ENCODE measurements around the gene DBN1. TPM values are rescaled to one million over a fixed set of nuclear protein-coding genes. Genes with fewer than 3 reads are reported as not detected.

DBN1 gene
- total and polyA plus RNA-seq, 9 of the 15 experiments (the other 6 are each of a cell fraction or from before 2014, with no cell fraction given), result 0.25 to 87.2 (median 27.9) TPM

GRCh38 chr5:177507165-177507564 is 33.7 kb upstream of the DBN1 start (continued):
- no peak for TF ChIP-seq ATF2 (CRISPR knock-in tag; IDR thresholded peaks at IDR 0.05)
- TF ChIP-seq NCOA4 (IDR thresholded peaks at IDR 0.05; ENCODE audit: partially characterized antibody), result no peak
- TF ChIP-seq HNRNPLL (IDR thresholded peaks at IDR 0.05; ENCODE audit: low read depth, low read length, poor library complexity, severe bottlenecking), result no peak
- no peak for TF ChIP-seq ZBED1 (IDR thresholded peaks at IDR 0.05)
- TF ChIP-seq ZBTB33 (CRISPR knock-in tag; IDR thresholded peaks at IDR 0.05), result peak; percentile 78
- no peak for TF ChIP-seq EP300 (IDR thresholded peaks at IDR 0.05; ENCODE audit: low read length)
- TF ChIP-seq SMARCA5 (IDR thresholded peaks at IDR 0.05), result peak; percentile 81
- TF ChIP-seq CBFA2T3 (IDR thresholded peaks at IDR 0.05), result peak; percentile 7; the same call in 1 of the 2 replicates
- 0 out of 4 replicates have a peak, but pooled peaks of 1 of the 2 experiments have one; percentile 30 for TF ChIP-seq CSDE1 (IDR thresholded peaks at IDR 0.05)
- TF ChIP-seq KDM1A (IDR thresholded peaks at IDR 0.05), result peak in 1 of 2 experiments; percentile 37; a peak in 1 of 4 replicates
- no peak for TF ChIP-seq TBP (optimal IDR thresholded peaks at IDR 0.05; ENCODE audit: low read depth, low read length)
- TF ChIP-seq ZNF551 (CRISPR knock-in tag; IDR thresholded peaks at IDR 0.05), result no peak
- TF ChIP-seq ZFP91 (CRISPR knock-in tag; IDR thresholded peaks at IDR 0.05), result no peak
- TF ChIP-seq SUPT5H (IDR thresholded peaks at IDR 0.05), result no peak
- no peak for TF ChIP-seq RBFOX2 (IDR thresholded peaks at IDR 0.05; ENCODE audit: low read depth, low read length)
- TF ChIP-seq HES1 (IDR thresholded peaks at IDR 0.05; ENCODE audit: low read depth), result no peak
- peak; percentile 27; the same call in 1 of the 2 replicates for TF ChIP-seq CXXC5 (CRISPR knock-in tag; IDR thresholded peaks at IDR 0.05)
- no peak for TF ChIP-seq ZNF280B (CRISPR knock-in tag; IDR thresholded peaks at IDR 0.05)
- peak; percentile 35; the same call in 1 of the 2 replicates for TF ChIP-seq PKNOX1 (IDR thresholded peaks at IDR 0.05)
- no peak for TF ChIP-seq RNF2 (IDR thresholded peaks at IDR 0.05)
- TF ChIP-seq FOXP1 (CRISPR knock-in tag; IDR thresholded peaks at IDR 0.05), result no peak
- no peak for TF ChIP-seq HNRNPH1 (optimal IDR thresholded peaks at IDR 0.05; ENCODE audit: low read depth, low read length)
- TF ChIP-seq ZEB2 (IDR thresholded peaks at IDR 0.05), result no peak
- no peak for TF ChIP-seq SRSF9 (IDR thresholded peaks at IDR 0.05; ENCODE audit: borderline replicate concordance, low read depth, low read length)

Data from K562 (cell line).